Gastroesophageal sphincter (tissue), 3 donors: ENCODE measurements around the gene RNF144A.

ENCODE experiments used
- EP300 ChIP-seq: sonication (generic); formaldehyde crosslinking; IDR thresholded peaks from one replicate; pipeline ENCODE4 v1.6.1; 2017; ENCODE audit warnings: antibody characterized with exemption, mild to moderate bottlenecking
- POLR2A ChIP-seq, 2 donors: fragments of 450-650 bp; IDR thresholded peaks; one replicate each; pipeline ENCODE4 v1.6.1; 2017; ENCODE audit warnings: antibody characterized with exemption in 2 of 2, mild to moderate bottlenecking in 2 of 2, moderate library complexity in 1 of 2
- TF ChIP-seq, protein P1 (sequence below), 4 experiments: fragments of 200-600 bp in 2 of 4; fragments of 450-650 bp in 2 of 4; sonication (generic) in 1 of 4; IDR thresholded peaks; one replicate each; pipeline ENCODE4 v1.5.1; 2017 to 2019; ENCODE audit warnings: antibody characterized with exemption in 4 of 4, mild to moderate bottlenecking in 2 of 4, moderate library complexity in 2 of 4

DNA sequence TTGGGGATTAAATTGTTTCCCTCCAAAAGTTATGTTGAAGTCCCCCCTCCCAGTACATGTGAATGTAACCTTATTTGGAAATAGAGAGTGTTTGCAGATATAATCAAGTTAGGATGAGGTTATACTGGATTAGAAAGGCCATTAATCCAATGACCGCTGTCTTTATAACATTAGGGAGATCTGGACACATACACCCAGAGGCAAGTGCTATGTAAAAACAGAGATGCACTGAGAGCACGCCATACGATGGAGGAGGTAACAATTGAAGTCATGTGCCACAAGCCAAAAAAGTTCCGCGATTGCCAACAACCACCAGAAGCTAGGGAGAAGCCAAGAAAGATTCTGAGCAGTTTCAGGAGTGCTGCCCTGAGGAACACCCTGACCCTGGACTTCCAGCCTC lies 153.3 kb downstream of the RNF144A start:
- TF ChIP-seq, protein P1, sequence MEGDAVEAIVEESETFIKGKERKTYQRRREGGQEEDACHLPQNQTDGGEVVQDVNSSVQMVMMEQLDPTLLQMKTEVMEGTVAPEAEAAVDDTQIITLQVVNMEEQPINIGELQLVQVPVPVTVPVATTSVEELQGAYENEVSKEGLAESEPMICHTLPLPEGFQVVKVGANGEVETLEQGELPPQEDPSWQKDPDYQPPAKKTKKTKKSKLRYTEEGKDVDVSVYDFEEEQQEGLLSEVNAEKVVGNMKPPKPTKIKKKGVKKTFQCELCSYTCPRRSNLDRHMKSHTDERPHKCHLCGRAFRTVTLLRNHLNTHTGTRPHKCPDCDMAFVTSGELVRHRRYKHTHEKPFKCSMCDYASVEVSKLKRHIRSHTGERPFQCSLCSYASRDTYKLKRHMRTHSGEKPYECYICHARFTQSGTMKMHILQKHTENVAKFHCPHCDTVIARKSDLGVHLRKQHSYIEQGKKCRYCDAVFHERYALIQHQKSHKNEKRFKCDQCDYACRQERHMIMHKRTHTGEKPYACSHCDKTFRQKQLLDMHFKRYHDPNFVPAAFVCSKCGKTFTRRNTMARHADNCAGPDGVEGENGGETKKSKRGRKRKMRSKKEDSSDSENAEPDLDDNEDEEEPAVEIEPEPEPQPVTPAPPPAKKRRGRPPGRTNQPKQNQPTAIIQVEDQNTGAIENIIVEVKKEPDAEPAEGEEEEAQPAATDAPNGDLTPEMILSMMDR (IDR thresholded peaks at IDR 0.05), result no peak
- TF ChIP-seq EP300 (no peak), POLR2A (IDR thresholded peaks at IDR 0.05) (no peak)
